Measurements from ENCODE around the gene RERE.

The RERE gene

DNA sequence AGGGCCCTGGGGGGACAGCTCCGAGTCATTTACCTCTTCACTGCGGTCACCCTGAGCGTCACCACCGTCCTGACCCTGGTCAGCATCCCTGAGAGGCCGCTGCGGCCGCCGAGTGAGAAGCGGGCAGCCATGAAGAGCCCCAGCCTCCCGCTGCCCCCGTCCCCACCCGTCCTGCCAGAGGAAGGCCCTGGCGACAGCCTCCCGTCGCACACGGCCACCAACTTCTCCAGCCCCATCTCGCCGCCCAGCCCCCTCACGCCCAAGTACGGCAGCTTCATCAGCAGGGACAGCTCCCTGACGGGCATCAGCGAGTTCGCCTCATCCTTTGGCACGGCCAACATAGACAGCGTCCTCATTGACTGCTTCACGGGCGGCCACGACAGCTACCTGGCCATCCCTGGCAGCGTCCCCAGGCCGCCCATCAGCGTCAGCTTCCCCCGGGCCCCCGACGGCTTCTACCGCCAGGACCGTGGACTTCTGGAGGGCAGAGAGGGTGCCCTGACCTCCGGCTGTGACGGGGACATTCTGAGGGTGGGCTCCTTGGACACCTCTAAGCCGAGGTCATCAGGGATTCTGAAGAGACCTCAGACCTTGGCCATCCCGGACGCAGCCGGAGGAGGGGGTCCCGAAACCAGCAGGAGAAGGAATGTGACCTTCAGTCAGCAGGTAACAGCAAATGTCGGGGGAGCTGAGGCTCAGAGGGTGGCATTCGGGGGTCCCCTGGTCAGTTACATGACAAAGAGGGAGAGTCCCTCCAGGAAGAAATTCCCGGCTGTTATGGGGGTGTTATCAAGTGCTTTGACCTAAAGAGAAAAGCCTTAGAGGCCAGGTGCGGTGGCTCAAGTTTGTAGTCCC lies 486.9 kb downstream of the RERE start:
- Histone ChIP-seq H3K4me3 (no peak overlapping the region), H3K27ac (no peak overlapping the region), H3K9ac (ENCODE audit: insufficient read length) (no peak overlapping the region), H3K36me3 (ENCODE audit: insufficient read depth, low read length) (no peaks in the 10 kb centered on the region), H3K9me3 (ENCODE audit: low read depth, low read length) (no peaks in the 10 kb centered on the region)
- TF ChIP-seq FOXP2 (optimal IDR thresholded peaks at IDR 0.05; ENCODE audit: control extremely low read depth, extremely low read length, insufficient read depth) (no peak), EZH2 (IDR thresholded peaks at IDR 0.05) (no peak), POLR2AphosphoS5 (IDR thresholded peaks at IDR 0.05; ENCODE audit: borderline replicate concordance, low read depth, low read length) (no peak)
- no peak for DNase-seq (ENCODE audit: low read depth, low spot score)

DNA sequence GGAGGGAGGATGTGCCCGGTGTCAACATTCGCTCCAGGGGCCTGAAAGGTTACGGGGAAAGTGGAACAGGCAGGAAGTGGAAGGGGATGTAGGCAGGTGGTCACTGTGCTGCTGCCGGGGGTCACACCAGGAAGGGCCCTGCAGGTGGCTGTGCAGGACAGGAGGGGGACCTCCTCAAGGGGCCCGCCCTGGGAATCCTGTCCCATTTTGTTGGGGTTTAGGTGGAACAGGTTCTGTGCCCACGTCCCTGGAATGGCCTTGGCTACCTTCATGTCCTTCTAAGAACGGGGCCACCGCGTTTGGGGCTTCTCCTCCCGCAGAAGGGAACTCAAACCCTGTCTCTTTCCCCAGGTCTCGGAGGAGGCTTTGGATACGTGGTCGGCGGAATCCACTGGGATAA lies 487.6 kb downstream of the RERE start:
- no peak overlapping the region for H3K27ac ChIP-seq
- H3K36me3 ChIP-seq (ENCODE audit: insufficient read depth, low read length): no peaks in the 10 kb centered on the region
- no peak overlapping the region for H3K9ac ChIP-seq (ENCODE audit: insufficient read length)
- DNase-seq (ENCODE audit: low read depth, low spot score): no peak
- TF ChIP-seq FOXP2 (optimal IDR thresholded peaks at IDR 0.05; ENCODE audit: control extremely low read depth, extremely low read length, insufficient read depth) (no peak), POLR2AphosphoS5 (IDR thresholded peaks at IDR 0.05; ENCODE audit: borderline replicate concordance, low read depth, low read length) (no peak), EZH2 (IDR thresholded peaks at IDR 0.05) (no peak)
- no peak overlapping the region for H3K4me3 ChIP-seq
- no peaks in the 10 kb centered on the region for H3K9me3 ChIP-seq (ENCODE audit: low read depth, low read length)

DNA sequence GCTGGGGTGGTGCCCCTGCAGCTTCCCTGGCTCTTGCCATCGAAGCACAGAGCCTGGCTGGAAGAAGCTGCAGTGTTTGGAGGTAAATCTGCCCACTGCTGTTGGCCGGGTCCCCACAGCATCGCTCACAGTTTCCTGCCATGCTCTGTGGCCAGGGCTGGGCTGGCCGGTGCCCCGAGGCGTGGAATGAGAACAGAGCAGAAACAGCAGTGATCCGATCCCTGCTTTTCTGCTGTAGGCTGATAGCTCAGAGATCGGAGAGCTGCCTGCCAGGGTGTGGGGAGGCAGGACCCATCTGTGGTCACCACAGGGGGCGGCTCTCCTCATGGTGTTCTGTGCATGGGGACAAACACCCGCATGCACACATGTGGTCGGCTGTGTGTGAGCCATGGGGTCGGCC lies 488.0 kb downstream of the RERE start:
- Histone ChIP-seq H3K9ac (ENCODE audit: insufficient read length) (no peak overlapping the region), H3K9me3 (ENCODE audit: low read depth, low read length) (no peaks in the 10 kb centered on the region), H3K4me3 (no peak overlapping the region), H3K36me3 (ENCODE audit: insufficient read depth, low read length) (no peaks in the 10 kb centered on the region), H3K27ac (no peak overlapping the region)
- DNase-seq (ENCODE audit: low read depth, low spot score): no peak
- TF ChIP-seq POLR2AphosphoS5 (IDR thresholded peaks at IDR 0.05; ENCODE audit: borderline replicate concordance, low read depth, low read length) (no peak), FOXP2 (optimal IDR thresholded peaks at IDR 0.05; ENCODE audit: control extremely low read depth, extremely low read length, insufficient read depth) (no peak)

DNA sequence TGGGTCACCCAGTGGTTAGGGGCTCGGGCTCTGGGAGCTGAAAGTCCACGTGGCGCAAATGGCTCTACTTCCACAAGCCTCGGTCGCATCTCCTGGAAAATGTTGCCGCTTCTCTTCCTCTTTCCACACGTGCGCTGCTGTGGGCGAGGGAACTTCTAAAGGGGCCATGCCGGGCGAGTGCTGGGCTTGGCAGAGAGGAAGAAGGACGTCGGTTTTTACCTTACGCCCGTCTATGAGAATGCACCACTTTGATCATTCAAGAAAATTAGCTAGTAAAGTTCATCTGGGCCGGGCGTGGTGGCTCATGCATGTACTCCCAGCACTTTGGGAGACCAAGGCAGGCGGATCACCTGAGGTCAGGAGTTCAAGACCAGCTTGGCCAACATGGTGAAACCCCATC lies 489.2 kb downstream of the RERE start:
- TF ChIP-seq POLR2AphosphoS5 (IDR thresholded peaks at IDR 0.05; ENCODE audit: borderline replicate concordance, low read depth, low read length): no peak
- no peak for TF ChIP-seq FOXP2 (optimal IDR thresholded peaks at IDR 0.05; ENCODE audit: control extremely low read depth, extremely low read length, insufficient read depth)
- TF ChIP-seq EZH2 (IDR thresholded peaks at IDR 0.05): no peak
- DNase-seq (ENCODE audit: low read depth, low spot score): no peak

DNA sequence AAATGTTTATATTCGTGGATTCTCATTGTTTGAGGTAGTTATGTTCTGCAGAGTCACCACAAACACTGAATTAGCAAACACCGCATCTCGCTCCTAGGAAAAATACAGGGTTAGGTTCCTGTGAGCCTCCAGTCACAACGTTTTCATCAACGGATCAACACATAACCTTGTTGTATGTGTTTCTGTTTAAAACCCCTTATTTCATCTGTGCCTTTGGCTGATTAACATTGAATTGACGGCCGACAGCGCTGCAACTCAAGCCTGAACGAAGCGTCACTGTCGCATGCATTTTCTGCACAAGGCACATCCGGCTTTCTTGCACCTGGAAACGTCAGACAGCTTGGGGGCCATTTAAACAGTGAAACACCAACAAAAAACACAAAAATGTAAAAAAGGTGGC lies 491.2 kb downstream of the RERE start:
- no peak overlapping the region for H3K9ac ChIP-seq (ENCODE audit: insufficient read length)
- TF ChIP-seq FOXP2 (optimal IDR thresholded peaks at IDR 0.05; ENCODE audit: control extremely low read depth, extremely low read length, insufficient read depth): no peak
- TF ChIP-seq POLR2AphosphoS5 (IDR thresholded peaks at IDR 0.05; ENCODE audit: borderline replicate concordance, low read depth, low read length): no peak
- no peak for TF ChIP-seq EZH2 (IDR thresholded peaks at IDR 0.05)
- H3K9me3 ChIP-seq (ENCODE audit: low read depth, low read length): no peaks in the 10 kb centered on the region
- H3K4me3 ChIP-seq: no peak overlapping the region
- no peaks in the 10 kb centered on the region for H3K36me3 ChIP-seq (ENCODE audit: insufficient read depth, low read length)
- no peak overlapping the region for H3K27ac ChIP-seq
- DNase-seq (ENCODE audit: low read depth, low spot score): no peak

More for the DNA sequence above, 489.2 kb downstream of the RERE start:
- H3K4me3 ChIP-seq: no peak overlapping the region
- no peaks in the 10 kb centered on the region for H3K9me3 ChIP-seq (ENCODE audit: low read depth, low read length)
- no peak overlapping the region for H3K27ac ChIP-seq
- no peak overlapping the region for H3K9ac ChIP-seq (ENCODE audit: insufficient read length)
- no peaks in the 10 kb centered on the region for H3K36me3 ChIP-seq (ENCODE audit: insufficient read depth, low read length)

DNA sequence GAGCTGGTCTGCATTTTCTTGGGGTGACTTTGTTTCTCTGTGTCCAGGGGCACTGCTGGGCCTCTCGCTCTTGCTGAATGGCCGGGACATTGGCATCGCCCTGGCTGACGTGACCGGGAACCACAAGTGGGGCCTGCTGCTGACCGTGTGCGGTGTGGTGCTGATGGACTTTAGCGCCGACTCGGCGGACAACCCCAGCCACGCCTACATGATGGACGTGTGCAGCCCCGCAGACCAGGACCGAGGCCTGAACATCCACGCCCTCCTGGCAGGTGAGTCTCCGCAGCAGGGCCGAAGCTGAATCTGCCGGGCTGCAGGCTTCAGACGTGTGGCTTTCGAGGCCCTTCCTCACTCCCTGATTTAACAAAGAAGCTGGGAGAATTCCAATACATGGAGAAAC lies 491.7 kb downstream of the RERE start:
- Histone ChIP-seq H3K36me3 (ENCODE audit: insufficient read depth, low read length) (no peaks in the 10 kb centered on the region), H3K9ac (ENCODE audit: insufficient read length) (no peak overlapping the region), H3K9me3 (ENCODE audit: low read depth, low read length) (no peaks in the 10 kb centered on the region), H3K4me3 (no peak overlapping the region), H3K27ac (no peak overlapping the region)
- DNase-seq (ENCODE audit: low read depth, low spot score): no peak
- no peak for TF ChIP-seq FOXP2 (optimal IDR thresholded peaks at IDR 0.05; ENCODE audit: control extremely low read depth, extremely low read length, insufficient read depth)

DNA sequence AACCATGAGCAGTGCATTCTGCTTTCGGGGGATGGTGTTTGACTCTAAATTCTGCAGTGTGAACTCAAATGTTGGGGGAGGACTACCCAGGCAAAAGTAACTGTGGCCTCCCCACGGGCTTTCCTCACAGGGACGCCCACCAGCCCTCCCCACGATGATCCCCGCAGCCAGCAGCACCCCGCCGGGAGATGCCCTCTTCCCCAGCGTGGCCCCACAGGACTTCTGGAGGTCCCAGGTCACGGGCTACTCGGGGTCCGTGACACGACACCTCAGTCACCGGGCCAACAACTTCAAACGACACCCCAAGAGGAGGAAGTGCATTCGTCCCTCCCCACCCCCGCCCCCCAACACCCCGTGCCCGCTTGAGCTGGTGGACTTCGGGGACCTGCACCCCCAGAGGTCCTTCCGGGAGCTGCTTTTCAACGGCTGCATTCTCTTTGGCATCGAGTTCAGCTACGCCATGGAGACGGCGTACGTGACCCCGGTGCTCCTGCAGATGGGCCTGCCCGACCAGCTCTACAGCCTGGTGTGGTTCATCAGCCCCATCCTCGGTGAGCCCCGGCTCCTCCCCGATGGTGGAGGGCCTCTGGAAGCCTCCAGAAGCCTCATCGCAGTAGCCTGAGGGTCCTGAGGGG lies 493.1 kb downstream of the RERE start:
- Histone ChIP-seq H3K9ac (ENCODE audit: insufficient read length) (no peak overlapping the region), H3K36me3 (ENCODE audit: insufficient read depth, low read length) (no peaks in the 10 kb centered on the region), H3K27ac (no peak overlapping the region), H3K9me3 (ENCODE audit: low read depth, low read length) (no peaks in the 10 kb centered on the region), H3K4me3 (no peak overlapping the region)
- no peak for DNase-seq (ENCODE audit: low read depth, low spot score)
- TF ChIP-seq FOXP2 (optimal IDR thresholded peaks at IDR 0.05; ENCODE audit: control extremely low read depth, extremely low read length, insufficient read depth) (no peak), EZH2 (IDR thresholded peaks at IDR 0.05) (no peak), POLR2AphosphoS5 (IDR thresholded peaks at IDR 0.05; ENCODE audit: borderline replicate concordance, low read depth, low read length) (no peak)

DNA sequence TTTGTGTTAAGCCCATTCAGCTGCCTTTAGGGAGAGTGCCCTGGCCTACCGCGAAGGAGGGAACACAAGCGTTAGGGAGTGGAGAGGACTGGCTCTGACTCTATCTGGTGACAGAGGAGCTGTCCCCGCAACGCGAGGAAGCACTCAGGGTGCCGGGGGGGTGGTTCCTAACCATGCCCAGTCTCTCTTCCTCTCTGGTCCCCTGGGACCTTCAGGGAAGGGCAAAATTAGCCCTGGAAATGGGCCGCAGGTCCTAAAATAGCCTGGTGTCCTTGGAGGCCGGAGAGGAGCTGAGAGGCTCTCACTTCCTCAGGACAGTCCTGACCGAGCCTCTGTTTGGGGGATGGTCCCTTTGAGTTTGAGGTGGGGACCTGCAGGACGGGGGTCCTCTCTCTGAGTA lies 493.7 kb downstream of the RERE start:
- DNase-seq (ENCODE audit: low read depth, low spot score): no peak
- Histone ChIP-seq H3K9me3 (ENCODE audit: low read depth, low read length) (no peaks in the 10 kb centered on the region), H3K9ac (ENCODE audit: insufficient read length) (no peak overlapping the region), H3K36me3 (ENCODE audit: insufficient read depth, low read length) (no peaks in the 10 kb centered on the region), H3K4me3 (no peak overlapping the region), H3K27ac (no peak overlapping the region)
- no peak for TF ChIP-seq POLR2AphosphoS5 (IDR thresholded peaks at IDR 0.05; ENCODE audit: borderline replicate concordance, low read depth, low read length)
- TF ChIP-seq FOXP2 (optimal IDR thresholded peaks at IDR 0.05; ENCODE audit: control extremely low read depth, extremely low read length, insufficient read depth): no peak
- no peak for TF ChIP-seq EZH2 (IDR thresholded peaks at IDR 0.05)

Measured in SK-N-MC (cell line).